GM19351 (cell line): ENCODE results near the gene PCOLCE2.
A peak's percentile ranks its signal among the peaks of the same experiment; 100 is the strongest.

Source experiments
- ATAC-seq: cut with Tn5 transposase; IDR thresholded peaks from one replicate; pipeline ENCODE4 v1.9.1; 2021; ENCODE audit warnings: mild to moderate bottlenecking, moderate library complexity; ENCODE audit not compliant: unreplicated experiment

Gene PCOLCE2, protein sequence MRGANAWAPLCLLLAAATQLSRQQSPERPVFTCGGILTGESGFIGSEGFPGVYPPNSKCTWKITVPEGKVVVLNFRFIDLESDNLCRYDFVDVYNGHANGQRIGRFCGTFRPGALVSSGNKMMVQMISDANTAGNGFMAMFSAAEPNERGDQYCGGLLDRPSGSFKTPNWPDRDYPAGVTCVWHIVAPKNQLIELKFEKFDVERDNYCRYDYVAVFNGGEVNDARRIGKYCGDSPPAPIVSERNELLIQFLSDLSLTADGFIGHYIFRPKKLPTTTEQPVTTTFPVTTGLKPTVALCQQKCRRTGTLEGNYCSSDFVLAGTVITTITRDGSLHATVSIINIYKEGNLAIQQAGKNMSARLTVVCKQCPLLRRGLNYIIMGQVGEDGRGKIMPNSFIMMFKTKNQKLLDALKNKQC

DNA sequence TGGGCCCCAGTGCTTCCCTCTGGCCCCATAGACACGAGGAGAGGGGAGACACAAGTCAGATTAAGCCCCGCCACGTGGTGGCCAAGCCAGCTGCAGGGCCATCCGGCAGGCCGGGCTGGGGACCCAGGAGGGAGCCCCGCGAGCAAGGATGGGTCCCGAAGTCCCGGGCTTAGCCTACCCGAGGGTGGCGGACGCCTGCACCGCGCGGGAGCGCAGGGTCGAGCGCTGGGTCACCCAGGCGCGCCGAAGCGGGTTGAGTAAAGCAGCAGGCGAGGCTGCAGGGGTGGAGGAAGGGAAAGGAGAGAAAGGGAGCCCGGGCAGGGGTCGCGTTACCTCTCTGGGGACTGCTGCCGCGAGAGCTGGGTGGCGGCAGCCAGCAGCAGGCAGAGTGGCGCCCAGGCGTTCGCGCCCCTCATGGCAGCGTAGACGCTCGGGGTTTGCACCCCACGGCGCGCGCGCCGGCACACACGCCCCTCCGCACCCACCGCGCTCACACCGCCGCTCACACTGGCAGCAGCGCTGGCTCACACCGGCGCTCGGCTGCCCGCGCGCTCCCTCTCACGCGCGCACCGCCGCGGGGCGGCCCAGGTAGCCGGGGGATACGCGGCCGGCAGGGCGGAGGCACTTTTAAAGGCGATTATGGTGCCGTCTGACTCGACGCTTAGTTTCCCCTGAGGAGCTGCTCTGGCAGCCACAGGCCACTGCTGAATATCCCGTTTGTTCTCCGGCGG lies at the start of gene PCOLCE2:
Gene PCOLCE2, minus strand, starts transcription at position 603 of the 731 bp plus-strand sequence. Its CDS starts 187 bp downstream, at position 416.
- peak; percentile 47 for ATAC-seq

DNA sequence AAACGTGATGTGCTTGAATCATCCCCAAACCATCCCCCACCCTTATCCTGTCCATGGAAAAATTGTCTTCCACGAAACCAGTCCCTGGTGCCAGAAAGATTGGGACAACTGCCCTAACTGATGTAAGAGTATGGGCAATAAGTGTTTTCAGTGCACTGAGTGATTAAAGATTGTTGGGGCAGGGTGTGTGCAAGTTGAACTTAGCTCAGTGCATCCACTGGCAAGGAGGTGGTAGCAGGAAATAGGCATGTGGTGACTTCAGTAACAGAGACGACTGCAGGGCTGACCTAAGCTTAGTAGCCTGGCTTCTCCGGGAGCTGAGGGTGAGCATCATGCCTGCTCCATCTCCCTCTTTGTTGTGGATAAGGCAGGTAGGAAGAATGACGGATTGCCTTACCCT lies 47.1 kb upstream of the PCOLCE2 start:
- no peak for ATAC-seq

DNA sequence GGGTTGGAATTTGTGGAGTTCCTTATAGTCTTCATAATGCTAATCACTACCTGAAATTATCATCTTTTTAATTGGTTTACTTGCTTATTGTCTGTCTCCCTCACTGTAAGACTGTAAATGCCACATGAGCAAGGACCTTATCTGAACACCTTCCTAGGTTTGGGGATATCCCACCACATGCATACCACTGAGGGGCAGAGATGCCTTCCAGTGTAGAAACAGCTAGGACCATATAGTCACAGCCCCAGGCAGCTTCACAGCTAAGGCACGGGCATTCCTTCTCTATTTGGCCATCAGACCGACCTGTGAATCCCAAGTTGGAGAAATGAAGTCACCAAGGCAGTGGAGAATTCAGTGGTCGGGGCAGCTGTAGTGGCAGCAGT lies 46.0 kb upstream of the PCOLCE2 start:
- no peak for ATAC-seq

DNA sequence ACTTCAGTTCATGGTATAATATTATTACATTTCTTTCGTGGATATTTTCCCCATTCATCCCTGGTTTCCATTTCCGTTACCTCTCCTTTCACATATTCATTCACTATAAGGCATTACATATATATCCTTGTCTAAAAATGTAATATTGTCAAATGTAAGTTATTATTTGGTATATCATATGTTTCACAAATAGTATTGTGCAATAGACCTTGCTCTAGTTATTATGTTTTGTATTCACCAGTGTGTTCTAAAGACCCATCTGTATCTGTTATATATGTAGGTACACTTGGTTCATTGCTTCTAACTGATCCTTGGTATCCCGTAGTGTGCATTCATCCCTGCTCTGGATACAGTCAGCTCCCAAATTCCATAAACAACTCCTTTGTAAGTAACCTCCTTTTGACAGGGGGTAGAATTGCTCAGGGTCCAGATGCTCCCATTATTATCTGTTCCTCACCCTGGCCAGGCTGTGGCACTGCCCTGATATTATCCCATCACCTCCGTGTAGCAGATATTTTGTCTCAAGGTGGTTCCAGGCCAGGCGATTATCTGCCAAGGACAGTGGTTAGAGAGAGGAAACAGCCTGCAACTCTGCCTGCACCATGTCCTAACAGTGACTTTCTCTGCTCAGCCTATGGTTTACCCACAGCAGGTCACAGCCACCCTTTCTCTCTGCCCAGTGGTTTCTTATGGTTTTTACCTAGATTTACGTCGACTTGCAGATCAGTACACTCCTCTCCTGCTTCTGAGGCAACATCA lies 45.4 kb upstream of the PCOLCE2 start:
- ATAC-seq: no peak

DNA sequence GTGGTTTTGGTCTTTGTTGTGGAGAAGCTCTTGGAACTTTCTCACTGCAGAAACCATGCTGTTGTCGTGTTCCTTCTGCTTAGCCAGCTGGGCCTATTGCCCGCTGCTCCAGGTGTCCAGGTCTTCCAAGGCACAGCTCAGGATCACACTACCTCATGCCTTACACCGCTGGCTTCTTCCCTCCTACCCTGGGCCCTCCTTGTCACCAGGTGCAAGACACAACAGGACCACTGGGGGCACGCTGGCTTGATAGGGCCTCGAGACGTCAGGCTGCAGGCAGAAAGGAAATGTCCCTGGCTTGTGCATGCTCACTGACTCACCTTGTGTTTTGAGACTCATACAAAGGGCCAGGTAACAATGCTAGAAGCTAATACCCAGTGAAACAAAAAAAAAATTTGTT lies 42.3 kb upstream of the PCOLCE2 start:
- ATAC-seq: peak; percentile 90

DNA sequence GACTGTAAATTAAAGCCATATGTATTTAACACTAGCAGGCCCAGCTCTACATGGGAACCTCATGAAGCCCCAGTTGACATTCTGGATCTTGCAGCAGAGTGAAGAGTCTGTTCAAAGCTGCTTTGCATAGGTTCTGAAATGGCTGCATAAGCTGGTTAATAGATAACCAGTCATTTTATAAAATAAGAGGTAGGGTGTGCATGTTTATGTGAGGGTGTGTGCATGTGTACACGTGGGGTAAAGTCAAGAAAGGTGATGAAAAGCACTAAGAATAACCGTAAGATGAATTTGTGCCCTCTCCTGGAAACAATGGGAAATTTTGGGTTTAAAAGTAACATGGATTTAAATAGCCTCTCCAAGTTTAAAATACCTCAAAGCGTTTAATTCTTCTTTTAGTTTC lies 41.6 kb upstream of the PCOLCE2 start:
- ATAC-seq: no peak

DNA sequence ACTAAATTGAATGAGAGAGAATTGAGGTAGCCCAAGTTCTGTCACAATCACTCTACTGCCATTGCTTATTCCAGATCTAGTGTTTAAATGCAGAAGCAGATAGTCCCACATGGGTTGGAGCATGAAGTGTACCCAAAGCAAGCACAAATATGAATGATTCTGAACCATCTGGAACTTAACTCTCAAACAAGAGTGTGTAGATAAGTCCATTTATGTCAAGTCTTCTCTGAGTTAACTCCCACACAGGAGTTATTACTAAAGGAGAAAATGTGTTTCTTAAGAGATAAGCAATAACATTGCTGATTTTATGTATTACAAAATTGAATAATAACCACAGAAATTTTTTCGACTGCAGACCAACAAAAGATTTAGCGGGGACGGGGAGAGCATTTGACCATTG lies 41.0 kb upstream of the PCOLCE2 start:
- ATAC-seq: no peak

DNA sequence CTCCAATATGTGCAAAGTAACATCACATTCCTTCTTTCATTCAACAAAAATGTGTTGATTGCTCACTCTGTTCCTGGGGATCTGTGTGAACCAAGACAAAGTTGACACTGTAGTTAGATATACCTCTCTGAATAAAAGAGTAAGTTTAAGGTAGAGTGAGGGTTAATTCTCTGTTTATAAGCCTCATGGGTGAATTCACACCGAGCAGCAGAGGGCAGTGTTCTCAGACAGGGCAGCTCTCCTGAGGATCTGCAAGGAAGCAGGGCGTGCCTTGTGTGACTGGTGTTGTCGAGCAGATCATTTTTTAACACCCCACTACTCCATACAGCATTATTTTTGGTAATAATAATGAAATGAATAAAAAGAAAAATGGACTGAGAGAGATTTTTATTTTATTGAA lies 40.2 kb upstream of the PCOLCE2 start:
- peak; percentile 75 for ATAC-seq

DNA sequence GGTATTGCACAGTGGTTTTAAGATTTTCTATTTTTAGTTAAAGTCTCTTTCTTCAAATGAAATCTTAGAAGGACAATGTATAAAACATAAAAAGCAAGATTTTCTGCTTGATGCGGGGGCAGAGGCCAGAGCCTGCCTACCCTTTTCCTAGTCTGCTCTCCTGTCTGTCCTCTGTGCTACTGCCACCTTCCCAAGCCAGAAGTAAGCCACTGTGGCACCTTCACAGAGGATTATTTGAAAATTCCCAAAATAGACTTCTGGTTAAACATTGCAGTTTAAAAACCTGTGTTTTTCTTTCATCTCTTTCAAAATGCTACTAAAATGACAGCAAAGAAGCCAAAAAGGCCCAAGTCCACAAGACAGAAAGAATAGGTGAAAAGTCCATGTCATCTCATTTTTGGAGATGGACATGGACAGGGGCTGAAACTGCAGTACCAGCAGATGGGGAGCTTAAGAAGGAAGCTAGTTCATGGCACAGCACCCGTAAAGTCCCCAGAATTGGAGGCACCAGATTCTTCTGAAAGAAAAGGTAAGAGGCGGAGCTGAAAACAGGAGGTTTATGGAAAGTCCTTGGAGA lies 37.6 kb upstream of the PCOLCE2 start:
- no peak for ATAC-seq

DNA sequence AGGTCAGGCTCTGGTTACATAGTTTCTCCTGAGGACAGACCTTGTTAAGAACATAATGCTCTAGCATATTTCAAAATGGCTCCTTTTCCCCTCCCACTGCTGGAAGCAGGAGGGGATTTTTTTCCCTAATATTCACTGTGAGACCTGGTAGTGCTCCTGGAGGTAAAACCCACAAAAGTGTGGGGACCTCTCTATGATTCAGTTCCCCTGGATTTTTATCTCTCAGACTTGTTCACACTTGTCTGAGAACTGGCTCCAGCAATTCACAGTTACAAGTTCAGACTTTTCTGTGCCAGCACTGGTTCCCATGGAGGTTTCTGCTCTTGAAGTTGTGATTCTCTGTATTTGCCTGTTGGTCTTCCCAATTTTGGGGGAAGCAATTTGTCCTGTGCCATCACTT lies 36.3 kb upstream of the PCOLCE2 start:
- ATAC-seq: no peak

DNA sequence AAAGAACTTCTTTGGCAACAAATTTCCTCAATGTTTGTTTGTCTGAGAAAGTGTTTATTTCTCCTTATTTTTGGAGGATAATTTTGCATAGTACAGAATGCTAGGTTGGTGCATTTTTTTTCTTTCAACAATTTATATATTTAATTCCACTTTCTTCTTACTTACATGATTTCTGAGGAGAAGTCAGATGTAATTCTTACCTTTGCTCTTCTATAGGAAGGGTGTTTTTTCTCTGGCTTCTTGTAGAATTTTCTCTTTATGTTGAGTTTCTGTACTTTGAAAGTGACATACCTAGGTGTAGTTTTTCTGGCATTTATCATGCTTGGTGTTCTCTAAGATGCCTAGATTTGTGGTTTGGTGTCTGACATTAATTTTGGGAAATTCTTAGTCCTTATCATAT lies 34.8 kb upstream of the PCOLCE2 start:
- no peak for ATAC-seq

DNA sequence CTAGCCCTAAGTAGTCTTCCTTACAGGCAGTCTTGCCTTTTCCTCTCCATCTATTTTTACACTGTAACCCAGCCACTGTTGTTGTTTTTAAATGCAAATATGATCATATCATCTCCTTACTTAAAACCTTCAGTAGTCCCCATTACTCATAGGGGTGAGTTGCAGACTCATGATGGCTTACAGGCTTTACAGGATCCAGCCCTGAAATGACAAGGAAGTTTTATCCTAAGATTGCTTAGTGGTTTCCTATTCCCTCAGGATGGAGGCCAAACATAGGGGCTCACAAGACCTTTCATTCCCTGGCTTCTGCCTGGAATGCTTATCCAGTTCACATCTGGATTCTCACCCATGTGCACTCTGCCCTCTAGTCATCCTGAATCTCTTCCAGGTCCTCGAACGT lies 27.7 kb upstream of the PCOLCE2 start:
- no peak for ATAC-seq

DNA sequence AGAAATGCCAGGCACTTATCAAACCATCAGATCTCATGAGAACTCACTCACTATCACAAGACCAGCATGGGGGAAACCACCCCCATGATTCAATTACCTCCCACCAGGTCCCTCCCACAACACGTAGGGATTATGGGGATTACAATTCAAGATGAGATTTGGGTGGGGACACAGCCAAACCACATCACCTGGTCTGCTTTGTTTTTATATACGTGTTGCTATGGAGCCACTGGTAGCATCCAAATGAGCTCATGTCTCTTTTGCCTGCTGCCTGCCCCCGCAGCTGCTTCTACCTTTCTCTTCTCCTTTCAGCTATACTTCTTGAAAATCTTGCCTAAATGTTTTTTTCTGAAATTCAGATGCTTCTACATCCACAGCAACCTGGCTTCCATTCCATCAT lies 26.8 kb upstream of the PCOLCE2 start:
- no peak for ATAC-seq

DNA sequence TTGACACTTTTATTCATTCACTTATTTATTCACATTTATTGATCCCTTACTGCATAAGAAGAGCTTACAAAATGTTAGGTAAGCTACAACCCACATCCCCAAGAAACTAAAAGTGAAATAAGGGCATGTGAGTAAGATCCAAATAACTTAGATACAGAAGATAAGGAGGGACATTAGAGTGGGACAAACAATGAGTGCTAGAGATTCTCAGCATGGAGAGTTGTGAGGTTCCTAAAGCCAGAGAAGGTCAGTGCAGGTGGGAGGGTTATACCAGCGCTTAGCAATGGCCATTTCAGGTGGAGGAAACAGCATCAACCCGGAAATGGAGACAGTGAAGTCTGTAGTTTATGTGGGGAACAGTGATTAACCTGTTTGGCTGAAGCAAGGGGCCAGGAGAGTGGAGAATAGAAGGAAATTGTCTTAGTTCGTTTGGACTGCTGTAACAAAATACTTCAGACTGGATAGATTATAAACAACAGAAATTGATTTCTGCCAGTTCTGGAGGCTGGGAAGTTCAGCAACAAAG lies 25.5 kb upstream of the PCOLCE2 start:
- ATAC-seq: no peak

DNA sequence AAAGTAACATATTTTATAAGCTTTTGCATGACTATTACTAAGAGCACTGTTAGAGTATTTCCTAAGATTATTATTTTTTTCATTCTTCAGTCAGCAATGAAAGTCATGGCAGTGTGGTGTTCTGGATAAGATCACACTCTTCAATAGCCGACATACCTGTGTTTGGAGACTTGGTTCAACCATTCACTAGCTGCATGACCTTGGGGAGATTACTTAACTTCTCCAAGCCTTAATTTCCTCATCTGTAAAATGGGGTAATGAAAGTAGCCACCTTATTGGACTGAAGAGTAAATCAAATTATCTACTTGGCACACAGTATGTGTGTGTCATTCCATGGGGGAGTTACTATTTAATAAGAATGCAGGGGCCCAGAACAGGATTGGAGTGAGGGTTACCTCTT lies 24.5 kb upstream of the PCOLCE2 start:
- ATAC-seq: no peak

DNA sequence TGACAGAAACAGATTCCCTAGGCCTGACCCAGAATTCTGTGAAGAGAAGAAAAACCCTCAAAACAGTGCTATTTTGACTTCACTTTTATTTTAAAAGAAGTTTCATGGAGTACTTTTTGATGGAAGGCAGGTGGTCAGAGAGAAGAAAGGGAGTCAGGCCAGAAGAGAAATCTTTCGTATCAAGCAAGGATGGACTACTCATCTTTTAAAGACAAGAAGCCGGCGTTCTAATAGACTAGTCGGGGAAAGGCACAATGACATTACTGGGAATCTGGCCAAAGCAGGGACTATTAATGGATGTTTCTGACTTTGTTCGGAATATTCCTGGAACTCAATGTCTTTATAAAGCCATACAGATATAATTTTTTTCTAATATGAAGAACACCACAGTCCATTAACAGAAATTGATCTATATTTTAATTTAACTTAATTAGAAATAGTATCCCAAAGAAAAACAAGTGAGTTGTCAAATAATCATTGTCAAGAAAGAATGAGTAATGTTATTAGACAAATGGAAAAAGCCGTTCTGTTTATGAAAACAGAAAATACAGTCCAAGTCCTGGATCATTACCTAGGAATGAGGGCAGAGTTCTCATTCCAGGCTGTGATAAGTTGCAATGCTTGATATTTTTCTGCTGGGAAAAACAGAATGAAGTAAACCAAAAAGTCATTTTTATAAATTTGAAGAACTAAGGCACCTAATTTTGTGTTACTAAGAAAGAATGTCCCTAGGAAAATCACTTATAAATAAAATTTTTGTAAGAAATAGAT lies 23.7 kb upstream of the PCOLCE2 start:
- no peak for ATAC-seq

DNA sequence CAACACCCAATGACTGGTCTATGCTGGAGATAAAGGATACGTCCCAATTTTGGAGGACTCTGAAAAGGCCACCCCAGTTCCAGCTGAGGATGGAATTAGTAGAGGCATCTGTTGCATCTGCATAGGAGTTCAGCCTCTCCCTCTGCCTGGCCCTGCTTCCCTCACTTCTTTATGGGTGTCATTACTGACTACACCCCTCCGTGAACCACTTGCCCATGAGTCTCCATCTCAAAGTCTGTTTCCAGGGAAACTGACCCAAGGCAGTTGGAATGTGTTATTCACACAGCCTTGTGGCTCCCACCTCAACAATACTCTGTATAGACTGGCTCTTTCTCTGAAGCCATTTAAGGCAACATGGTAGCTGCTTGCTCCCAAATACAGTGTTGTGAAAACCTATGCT lies 21.4 kb upstream of the PCOLCE2 start:
- ATAC-seq: no peak

DNA sequence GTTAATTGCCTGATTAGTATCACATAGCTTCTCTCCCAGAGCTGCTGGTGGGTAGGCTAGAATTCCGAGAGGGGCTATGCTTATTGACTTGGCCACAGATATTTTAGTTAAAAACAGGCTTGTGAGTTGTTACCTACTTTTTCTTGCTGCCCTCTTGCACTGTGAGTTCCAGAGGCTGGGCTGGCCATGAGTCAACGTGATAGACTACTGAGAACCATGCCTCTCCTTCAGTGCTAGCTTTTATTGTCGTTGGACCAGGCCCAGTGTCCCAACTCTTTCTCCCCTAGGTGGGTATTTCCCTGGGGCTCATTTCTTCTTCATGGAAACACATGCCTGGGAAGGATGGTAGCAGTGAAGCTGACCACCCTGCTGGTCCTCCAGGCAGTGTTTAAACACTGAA lies 20.4 kb upstream of the PCOLCE2 start:
- ATAC-seq: no peak

DNA sequence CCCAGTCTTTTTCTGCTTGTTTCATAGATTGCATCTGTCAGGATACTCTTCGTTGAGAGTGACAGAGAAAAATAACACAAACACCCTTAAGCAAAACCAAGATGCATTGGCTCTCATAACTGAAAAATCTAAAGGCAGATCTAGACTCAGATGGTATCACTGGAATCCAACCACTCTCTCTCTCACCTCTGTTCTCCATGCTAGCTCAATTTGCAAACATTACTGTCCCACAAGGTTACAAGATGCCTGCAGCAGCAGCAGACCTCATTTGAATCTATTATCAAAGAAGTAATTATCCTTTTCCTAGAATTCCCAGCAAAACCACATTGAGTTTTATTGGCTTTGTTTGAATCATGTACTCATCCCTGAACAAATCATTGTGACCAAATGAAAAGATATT lies 19.1 kb upstream of the PCOLCE2 start:
- no peak for ATAC-seq
